Coronary artery (tissue), 2 donors: Measurements from ENCODE around the gene FCRL5.

ENCODE experiments used
- DNase-seq: peaks from one replicate; pipeline ENCODE4 v3.0.0-alpha.2; 2017; ENCODE audit warnings: low spot score
- H3K27ac ChIP-seq, 2 donors: fragments of 200-600 bp; sonication (generic); one replicate each; pipeline ENCODE4 v1.5.1; 2016 to 2019
- H3K4me3 ChIP-seq: fragments of 200-600 bp; sonication (generic); 2 replicates; pipeline ENCODE4 v1.5.1; 2016; ENCODE audit warnings: mild to moderate bottlenecking, moderate library complexity
- TF ChIP-seq, protein P1 (sequence below): fragments of 200-600 bp; sonication (generic); IDR thresholded peaks from one replicate; pipeline ENCODE4 v1.5.1; 2019; ENCODE audit warnings: antibody characterized with exemption

FCRL5 gene

DNA sequence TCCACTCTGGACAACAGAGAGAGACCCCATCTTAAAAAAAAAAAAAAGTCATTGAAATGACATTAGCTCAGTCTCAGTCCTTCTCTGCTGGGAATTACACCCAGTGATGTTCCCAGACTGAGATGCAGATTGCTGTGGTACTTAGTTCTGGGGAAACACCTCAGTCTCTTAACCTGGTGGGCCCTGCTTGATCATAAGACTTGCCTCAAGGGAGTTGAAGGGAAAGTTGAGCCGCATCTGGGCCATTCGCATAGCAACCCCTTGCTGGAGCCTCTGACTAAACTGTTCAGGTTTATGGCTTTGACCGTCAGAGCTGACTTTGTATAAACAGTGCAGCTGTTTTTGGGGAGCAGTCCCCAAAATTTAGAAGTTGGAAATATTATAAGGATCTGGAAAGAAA is 32.2 kb upstream of the FCRL5 start:
- TF ChIP-seq, protein P1, sequence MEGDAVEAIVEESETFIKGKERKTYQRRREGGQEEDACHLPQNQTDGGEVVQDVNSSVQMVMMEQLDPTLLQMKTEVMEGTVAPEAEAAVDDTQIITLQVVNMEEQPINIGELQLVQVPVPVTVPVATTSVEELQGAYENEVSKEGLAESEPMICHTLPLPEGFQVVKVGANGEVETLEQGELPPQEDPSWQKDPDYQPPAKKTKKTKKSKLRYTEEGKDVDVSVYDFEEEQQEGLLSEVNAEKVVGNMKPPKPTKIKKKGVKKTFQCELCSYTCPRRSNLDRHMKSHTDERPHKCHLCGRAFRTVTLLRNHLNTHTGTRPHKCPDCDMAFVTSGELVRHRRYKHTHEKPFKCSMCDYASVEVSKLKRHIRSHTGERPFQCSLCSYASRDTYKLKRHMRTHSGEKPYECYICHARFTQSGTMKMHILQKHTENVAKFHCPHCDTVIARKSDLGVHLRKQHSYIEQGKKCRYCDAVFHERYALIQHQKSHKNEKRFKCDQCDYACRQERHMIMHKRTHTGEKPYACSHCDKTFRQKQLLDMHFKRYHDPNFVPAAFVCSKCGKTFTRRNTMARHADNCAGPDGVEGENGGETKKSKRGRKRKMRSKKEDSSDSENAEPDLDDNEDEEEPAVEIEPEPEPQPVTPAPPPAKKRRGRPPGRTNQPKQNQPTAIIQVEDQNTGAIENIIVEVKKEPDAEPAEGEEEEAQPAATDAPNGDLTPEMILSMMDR = no peak
- Histone ChIP-seq H3K27ac (no peak overlapping the region), H3K4me3 (no peak overlapping the region)
- no peak for DNase-seq

DNA sequence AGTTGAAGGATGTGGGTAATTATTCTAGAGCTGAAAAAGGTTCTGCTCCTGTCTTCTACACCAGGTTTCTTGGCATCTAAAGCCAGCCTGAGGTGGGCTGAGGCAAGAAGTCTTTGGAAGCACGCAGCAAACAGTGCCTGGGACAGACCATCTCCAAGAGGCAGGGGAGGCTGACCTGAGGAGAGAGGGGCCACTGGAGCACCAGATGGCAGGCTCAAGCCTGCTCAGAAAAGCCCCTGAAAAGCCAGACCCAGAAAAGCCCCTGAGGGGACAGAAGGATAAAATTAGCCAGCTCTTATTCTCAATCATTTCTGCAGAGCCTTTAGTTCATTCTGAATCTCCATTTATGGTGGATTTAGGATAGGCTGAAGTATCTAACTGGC is 28.5 kb upstream of the FCRL5 start:
- TF ChIP-seq, protein P1 = no peak
- H3K4me3 ChIP-seq = no peak overlapping the region
- no peak for DNase-seq
- H3K27ac ChIP-seq = no peak overlapping the region

DNA sequence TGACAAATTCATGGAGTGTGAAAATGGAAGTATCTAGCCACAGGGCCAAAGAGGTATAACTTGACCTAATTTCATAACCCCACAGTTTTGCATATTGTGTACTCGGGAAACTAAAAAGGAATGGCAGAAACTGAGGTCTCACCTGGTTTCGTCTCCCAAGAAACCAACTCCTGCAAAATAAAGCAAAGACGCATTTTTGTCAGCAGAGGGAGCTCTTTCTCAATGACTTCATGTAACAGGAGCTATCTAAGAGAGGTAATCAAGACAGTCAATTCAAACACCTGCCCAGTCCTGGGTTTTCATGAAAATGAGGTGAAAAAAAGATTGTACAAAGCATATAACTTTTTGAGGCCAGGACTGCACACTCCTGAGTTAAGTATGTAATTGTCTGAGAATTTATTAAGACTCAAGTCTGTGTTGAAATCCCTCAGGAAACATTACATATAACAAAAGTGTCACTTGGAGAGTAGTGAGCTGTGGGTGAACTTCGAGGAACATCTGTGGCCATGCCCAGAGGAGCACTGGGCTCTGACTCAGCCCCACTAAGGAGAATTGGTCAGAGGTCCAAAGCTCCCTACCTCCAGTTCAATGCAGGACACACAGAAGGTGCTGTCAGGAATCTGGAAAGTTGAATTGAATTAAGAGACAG is 28.0 kb upstream of the FCRL5 start:
- TF ChIP-seq, protein P1 = peak; percentile 49
- DNase-seq = no peak

DNA sequence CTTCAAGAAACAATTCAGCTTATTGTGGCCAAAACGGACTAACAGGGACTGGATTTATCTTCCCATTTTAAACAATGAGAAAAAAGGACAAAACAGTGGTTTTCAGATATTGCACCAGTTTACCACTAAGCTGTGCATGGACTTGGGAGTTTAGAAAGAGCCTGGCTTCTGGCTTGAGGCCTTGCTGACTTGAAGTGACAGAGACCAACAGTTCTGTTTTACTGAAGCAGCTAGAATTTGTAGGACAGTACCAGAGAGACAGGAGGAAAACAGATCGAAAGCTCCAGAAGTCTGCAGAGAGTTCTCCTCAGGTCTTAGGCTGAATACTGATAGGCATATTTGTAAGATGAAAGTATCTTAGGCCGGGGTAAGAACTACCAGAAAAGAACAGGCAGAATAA is 25.1 kb upstream of the FCRL5 start:
- H3K4me3 ChIP-seq = no peak overlapping the region
- H3K27ac ChIP-seq = no peak overlapping the region
- DNase-seq = no peak
- TF ChIP-seq, protein P1 = no peak

More for the DNA sequence above, 28.0 kb upstream of the FCRL5 start:
- Histone ChIP-seq H3K4me3 (no peak overlapping the region), H3K27ac (no peak overlapping the region)

DNA sequence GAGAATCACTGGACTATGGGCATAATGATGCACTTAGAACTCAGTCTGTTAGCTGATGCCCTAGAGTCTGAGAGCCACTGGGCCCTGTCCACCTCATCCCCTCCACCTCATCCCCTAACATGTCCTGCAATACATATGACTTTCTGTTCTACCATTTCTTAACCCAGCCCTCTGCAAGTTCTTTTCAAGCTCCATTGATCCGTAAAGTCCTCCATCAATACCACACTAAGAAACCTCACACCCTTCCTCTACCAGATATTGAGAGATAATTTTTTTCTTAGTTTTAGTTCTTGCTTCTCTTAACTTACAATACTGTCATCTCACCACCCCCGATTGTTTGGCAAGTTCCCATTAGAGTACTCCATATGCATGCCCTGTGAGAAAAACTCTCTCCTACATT is 23.4 kb upstream of the FCRL5 start:
- H3K27ac ChIP-seq = no peak overlapping the region
- TF ChIP-seq, protein P1 = no peak
- no peak for DNase-seq
- H3K4me3 ChIP-seq = no peak overlapping the region

GRCh38 chr1:157574836-157575235 is 22.5 kb upstream of the FCRL5 start:
- DNase-seq = no peak
- H3K4me3 ChIP-seq = no peak overlapping the region
- TF ChIP-seq, protein P1 = no peak
- H3K27ac ChIP-seq = no peak overlapping the region

DNA sequence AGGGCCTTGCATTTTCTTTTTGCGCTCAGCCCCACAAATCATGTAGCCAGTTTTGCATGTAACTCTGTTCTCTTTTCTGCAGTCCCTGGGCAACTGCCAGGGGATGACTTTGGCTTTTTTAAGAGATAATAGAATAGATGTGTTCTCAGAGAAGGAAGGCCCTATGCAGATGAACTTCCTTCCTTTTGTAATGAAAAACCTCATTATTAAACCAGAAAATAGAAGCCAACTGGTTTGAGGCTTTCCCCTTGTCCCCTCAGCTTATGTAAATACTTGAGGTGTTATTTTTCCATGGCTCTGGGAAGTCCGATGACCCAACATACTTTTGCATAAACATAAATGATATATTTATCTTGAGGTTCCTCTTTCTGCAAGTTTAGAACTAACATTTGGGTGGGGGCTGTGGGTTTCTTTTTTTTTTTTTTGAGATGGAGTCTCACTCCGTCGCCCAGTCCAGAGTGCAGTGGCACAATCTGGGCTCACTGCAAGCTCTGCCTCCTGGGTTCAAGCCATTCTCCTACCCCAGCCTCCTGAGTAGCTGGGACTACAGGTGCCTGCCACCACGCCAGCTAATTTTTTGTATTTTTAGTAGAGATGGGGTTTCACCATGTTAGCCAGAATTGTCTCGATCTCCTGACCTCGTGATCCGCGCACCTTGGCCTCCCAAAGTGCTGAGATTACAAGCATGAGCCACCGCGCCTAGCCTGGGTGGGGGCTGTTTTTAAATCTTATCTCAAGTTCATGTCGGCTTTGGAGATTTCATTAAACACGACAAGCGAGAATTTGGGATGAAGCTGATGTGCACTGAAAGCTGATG is 14.4 kb upstream of the FCRL5 start:
- Histone ChIP-seq H3K27ac (no peak overlapping the region), H3K4me3 (no peak overlapping the region)
- DNase-seq = no peak
- TF ChIP-seq, protein P1 = no peak
